BJ (cell line): Measurements from ENCODE around the gene H6PD. TPM values are rescaled to one million over a fixed set of nuclear protein-coding genes. Genes with fewer than 3 reads are reported as not detected.

Source experiments
- CTCF ChIA-PET: fragments of 350-600 bp; formaldehyde crosslinking; extraction: SDS; loops from one replicate; lab custom pipeline; 2021; ENCODE audit warnings: antibody characterized with exemption, inconsistent platforms; lab: Yijun Ruan, JAX
- POLR2A ChIA-PET: fragments of 300-600 bp; sonication (Branson Sonifier 250); formaldehyde crosslinking; extraction: SDS; loops from one replicate; lab custom pipeline; 2021; ENCODE audit warnings: antibody characterized with exemption; lab: Charles Lee
- DNase-seq: peaks from one replicate; pipeline ENCODE4 v3.0.0-alpha.2; 2011; ENCODE audit warnings: low read depth
- H3K27me3 ChIP-seq: 2 replicates; pipeline ENCODE4 v1.6.0; 2011; ENCODE audit warnings: low read length; ENCODE audit not compliant: control insufficient read depth, insufficient read depth
- H3K36me3 ChIP-seq: 2 replicates; pipeline ENCODE4 v1.5.1; 2011; ENCODE audit warnings: low read length; ENCODE audit not compliant: control insufficient read depth, insufficient read depth
- H3K4me3 ChIP-seq: 2 replicates; pipeline ENCODE4 v1.5.1; 2011; ENCODE audit warnings: low read depth, mild to moderate bottlenecking, control low read depth, low read length
- polyA plus RNA-seq: library from polyadenylated mRNA; depleted of rRNA; stranded (reverse); fragments of >200 nt; gene quantifications from 2 replicates; pipeline ENCODE4 v1.2.3, GENCODE V29; 2011
- TF ChIP-seq, protein P1 (sequence below): IDR thresholded peaks from 2 replicates; pipeline ENCODE4 v1.5.1; 2011; ENCODE audit warnings: low read depth, mild to moderate bottlenecking, control low read depth, inconsistent platforms, low read length, moderate library complexity; ENCODE audit not compliant: insufficient read depth

The H6PD gene
- polyA plus RNA-seq, 1 experiment, result 16.6 TPM

DNA sequence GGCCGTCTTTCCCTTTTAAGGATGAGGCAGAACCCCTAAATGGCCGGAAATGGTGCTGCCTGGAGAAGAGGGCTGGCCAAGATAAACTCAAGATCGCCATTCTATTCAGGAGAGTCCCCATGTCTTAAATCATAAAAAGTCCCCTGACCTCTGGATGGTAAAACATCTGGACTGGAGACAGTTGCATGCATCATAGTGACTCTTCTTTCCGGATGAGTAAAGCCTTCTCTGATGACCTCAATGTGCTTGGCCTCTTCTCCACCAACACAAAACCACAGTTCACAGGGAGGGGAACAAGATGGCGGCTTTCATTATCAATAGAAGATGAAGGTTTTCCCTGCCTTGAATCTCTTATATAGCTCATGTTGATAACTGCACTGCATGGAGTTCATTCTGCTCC lies 27.5 kb upstream of the H6PD start:
- ChIA-PET POLR2A (interaction anchor here (0.6 kb wide), 1 partner anchor 14 kb away, joined by 4 read pairs; no protein-coding TSS in a partner anchor), CTCF (interaction anchor here (0.8 to 2.0 kb wide), 3 partner anchors 8 to 97 kb away, joined by 3 to 7 read pairs (median 3); no protein-coding TSS in a partner anchor)
- peaks cover 3% of the 10 kb centered on the region; the same call in 1 of the 2 replicates for H3K27me3 ChIP-seq
- no peaks in the 10 kb centered on the region for H3K36me3 ChIP-seq
- TF ChIP-seq, protein P1, sequence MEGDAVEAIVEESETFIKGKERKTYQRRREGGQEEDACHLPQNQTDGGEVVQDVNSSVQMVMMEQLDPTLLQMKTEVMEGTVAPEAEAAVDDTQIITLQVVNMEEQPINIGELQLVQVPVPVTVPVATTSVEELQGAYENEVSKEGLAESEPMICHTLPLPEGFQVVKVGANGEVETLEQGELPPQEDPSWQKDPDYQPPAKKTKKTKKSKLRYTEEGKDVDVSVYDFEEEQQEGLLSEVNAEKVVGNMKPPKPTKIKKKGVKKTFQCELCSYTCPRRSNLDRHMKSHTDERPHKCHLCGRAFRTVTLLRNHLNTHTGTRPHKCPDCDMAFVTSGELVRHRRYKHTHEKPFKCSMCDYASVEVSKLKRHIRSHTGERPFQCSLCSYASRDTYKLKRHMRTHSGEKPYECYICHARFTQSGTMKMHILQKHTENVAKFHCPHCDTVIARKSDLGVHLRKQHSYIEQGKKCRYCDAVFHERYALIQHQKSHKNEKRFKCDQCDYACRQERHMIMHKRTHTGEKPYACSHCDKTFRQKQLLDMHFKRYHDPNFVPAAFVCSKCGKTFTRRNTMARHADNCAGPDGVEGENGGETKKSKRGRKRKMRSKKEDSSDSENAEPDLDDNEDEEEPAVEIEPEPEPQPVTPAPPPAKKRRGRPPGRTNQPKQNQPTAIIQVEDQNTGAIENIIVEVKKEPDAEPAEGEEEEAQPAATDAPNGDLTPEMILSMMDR, result no peak
- H3K4me3 ChIP-seq, result no peak overlapping the region
- peak; percentile 23 for DNase-seq

DNA sequence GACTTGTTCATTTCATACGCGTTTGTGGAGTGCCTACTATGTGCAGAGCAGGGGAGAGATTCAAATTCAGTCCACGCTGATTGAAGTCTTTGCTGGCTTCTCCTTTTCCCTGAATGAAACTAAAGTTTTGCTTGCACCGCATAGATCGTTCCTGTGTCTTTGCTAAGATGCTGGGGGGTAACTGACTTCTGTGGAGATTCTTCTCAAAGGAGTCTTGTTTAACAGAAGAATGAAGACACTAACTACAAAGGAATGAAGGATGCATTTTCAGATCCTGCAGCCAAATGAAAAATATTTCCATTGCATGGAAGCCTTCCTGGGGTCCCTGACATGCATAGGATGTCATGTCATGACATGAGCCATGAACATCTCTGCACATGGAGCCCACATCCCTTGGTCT lies 26.9 kb upstream of the H6PD start:
- Histone ChIP-seq H3K36me3 (no peaks in the 10 kb centered on the region), H3K4me3 (no peak overlapping the region), H3K27me3 (peaks cover 3% of the 10 kb centered on the region; the same call in 1 of the 2 replicates)
- TF ChIP-seq, protein P1, result no peak
- DNase-seq, result no peak
- CTCF ChIA-PET, result interaction anchor here (1.4 to 2.0 kb wide), 3 partner anchors 10 to 97 kb away, joined by 3 to 7 read pairs (median 5); no protein-coding TSS in a partner anchor
- POLR2A ChIA-PET, result interaction anchor here (0.6 kb wide), 1 partner anchor 14 kb away, joined by 4 read pairs; no protein-coding TSS in a partner anchor

DNA sequence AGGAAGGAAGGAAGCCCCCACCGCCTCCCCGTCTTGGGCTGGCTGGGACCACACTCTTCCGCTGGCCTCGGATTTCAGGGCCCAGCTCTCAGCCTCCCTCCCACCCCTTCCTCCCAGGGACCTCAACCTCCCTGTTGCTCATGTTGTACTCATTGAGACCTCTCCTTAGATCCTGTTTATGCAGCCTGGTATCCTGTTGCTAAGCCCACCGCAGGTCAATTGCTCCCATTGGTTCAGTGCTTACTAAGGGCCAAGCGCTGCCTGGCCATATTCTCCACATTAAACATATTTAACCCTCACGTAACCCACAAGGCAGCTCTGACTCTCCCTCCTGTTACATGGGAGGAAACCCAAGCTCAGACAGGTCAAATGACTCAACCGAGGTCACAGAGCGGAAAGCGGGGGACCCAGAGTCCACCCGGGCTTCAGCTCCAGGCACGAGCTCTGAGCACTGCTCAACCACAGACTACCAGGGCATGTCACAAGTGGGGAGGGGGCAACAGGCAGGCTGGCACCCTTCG lies 23.2 kb upstream of the H6PD start:
- TF ChIP-seq, protein P1, result no peak
- Histone ChIP-seq H3K4me3 (no peak overlapping the region), H3K27me3 (no peaks in the 10 kb centered on the region), H3K36me3 (no peaks in the 10 kb centered on the region)
- POLR2A ChIA-PET, result no interaction called here
- DNase-seq, result no peak
- CTCF ChIA-PET, result interaction anchor here (1.0 kb wide), 1 partner anchor 30 kb away, joined by 4 read pairs; no protein-coding TSS in a partner anchor

- ChIA-PET POLR2A (no interaction called here), CTCF (interaction anchor here (0.8 to 1.4 kb wide), 2 partner anchors 19 to 102 kb away, joined by 3 read pairs; no protein-coding TSS in a partner anchor)
- TF ChIP-seq, protein P1, result no peak
- Histone ChIP-seq H3K4me3 (no peak overlapping the region), H3K27me3 (no peaks in the 10 kb centered on the region), H3K36me3 (no peaks in the 10 kb centered on the region)
- DNase-seq, result no peak
Observed at GRCh38 chr1:9212735-9213134, 21.8 kb upstream of the H6PD start.

DNA sequence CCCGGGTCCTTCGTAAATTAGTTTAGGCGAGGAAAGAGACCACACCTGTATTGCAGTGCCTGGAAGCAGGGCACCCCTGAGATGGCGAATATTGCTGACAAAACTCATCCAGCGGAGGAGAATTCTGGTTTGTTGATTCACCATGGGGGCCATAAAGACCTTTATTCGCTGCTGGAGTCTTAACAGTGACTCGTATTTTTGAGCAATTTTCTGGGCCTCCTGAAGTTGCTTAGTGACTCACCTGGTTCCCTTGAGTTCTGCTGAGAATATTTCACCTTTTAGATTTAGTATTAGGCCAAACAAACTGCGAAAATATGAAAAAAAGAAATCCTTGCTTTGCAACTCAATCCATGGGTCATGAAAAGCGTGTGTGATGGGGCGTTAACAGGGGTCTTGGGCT lies 20.6 kb upstream of the H6PD start:
- ChIA-PET CTCF (interaction anchor here (1.4 kb wide), 1 partner anchor 103 kb away, joined by 3 read pairs; no protein-coding TSS in a partner anchor), POLR2A (no interaction called here)
- DNase-seq, result no peak
- Histone ChIP-seq H3K36me3 (no peaks in the 10 kb centered on the region), H3K4me3 (no peak overlapping the region), H3K27me3 (no peaks in the 10 kb centered on the region)
- TF ChIP-seq, protein P1, result no peak
